GM21528 (cell line): ENCODE measurements around the gene NAALADL2.

Experiments
- ATAC-seq: cut with Tn5 transposase; IDR thresholded peaks from one replicate; pipeline ENCODE4 v1.9.1; 2021; ENCODE audit warnings: mild to moderate bottlenecking, moderate library complexity; ENCODE audit not compliant: unreplicated experiment, low FRiP score

NAALADL2 gene

GRCh38 chr3:174859114-174859735 lies at the start of gene NAALADL2:
Gene NAALADL2 (plus strand): TSS chr3:174859334.
- no peak for ATAC-seq

DNA sequence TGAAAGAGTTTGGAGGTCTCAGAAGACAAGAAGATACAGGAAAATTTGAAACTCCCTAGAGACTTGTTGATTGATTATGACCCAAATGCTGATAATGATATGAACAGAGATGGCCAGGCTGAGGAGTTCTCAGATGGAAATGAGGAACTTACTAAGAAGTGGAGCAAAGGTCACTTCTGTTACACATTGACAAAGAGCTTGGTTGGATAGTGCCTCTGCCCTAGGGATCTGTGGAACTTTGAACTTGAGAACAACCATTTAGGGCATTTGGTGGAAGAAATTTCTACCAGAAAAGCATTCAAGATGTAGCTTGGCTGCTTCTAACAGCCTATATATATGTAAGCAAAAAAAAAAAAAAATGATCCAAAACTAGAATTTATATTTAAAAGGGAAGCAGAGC lies 48.9 kb upstream of the NAALADL2 start:
- ATAC-seq: no peak

DNA sequence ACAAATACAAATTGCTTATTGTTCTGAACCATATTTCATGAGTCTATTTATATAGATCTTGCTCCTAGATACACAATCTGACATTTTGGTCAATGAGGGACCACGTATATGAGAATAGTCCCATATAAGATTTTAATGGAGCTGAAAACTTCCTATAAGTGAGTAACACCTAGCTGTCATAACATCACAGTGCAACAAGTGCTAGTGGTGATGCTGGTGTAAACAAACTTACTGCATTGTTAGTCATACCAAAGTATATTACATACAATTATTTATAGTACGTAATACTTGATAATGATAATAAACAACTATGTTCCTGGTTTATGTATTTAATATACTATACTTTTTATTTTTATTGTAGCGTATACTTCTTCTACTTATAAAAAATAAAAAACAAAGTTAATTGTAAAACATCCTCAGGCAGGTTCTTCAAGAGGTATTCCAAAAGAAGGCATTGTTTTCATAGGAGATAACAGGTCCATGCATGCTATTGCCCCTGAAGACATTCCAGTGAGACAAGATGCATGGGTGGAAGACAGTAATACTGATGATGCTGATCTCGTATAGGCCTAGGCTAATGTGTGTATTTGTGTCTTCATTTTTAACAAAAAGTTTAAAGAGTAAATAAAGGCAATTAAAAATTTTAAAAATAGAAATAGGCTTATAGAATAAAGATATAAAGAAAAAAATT lies 46.8 kb upstream of the NAALADL2 start:
- ATAC-seq: no peak

DNA sequence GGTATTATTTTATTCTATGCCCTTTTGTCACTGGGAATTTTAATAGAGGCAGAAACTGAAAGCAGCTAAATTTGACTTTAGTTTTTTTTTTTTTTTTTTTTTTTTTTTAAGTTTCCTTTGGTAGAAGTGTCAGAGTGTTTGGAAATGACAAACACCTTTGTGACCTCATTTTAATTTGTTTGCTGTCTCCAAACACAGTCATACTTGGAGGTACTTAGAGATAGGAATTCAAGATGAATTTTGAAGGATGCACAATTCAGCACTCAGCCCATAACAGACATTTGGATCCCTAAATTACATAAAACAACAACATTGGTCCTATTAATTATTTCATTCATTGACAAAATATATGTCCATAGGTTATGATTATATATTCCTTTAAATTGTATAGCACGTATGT lies 43.4 kb upstream of the NAALADL2 start:
- ATAC-seq: no peak

GRCh38 chr3:174820885-174821284 lies 38.2 kb upstream of the NAALADL2 start:
- no peak for ATAC-seq

- no peak for ATAC-seq
These were observed 37.7 kb upstream of the NAALADL2 start for GRCh38 chr3:174821477-174821876.

DNA sequence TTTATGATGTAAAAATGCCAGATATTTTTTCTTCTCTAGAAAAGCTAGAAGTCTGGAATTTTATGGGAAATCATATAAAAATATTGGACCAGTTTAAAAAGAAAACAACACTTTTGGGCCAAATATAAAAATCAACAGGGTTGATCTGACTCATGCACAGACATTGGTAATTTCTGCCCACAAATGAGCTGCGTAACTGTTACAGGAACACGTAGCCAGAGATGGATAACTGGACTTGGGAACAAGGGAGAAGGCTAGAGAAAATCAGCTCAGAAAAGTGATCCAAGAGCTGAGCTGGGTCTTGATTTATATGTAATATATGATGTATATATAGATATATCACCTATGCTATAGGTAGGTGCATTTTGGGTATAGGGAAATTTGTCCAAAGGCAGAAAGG lies 36.8 kb upstream of the NAALADL2 start:
- ATAC-seq: no peak

GRCh38 chr3:174826069-174826468 lies 33.1 kb upstream of the NAALADL2 start:
- ATAC-seq: no peak

- no peak for ATAC-seq
These were observed 14.4 kb upstream of the NAALADL2 start for GRCh38 chr3:174844746-174845145.

DNA sequence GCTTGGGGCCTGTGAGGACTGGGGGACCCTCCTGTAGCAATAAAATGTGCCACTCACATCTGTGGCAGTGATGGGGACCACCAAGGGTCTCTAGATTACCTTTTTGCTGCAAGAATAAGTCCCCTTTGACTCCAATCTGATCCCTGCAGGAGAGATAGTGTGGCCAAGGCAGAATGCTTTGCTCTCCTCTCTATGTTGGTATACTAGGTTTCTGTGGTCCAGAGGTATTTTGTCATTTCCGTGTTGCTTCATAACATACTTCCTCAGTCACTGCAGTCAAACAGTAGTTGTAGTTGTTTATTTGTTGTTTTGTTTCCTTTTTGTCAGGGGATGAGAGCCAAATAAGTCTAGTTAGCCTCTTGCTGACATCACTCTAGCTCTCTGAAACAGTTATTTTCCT lies 13.1 kb upstream of the NAALADL2 start:
- ATAC-seq: no peak

DNA sequence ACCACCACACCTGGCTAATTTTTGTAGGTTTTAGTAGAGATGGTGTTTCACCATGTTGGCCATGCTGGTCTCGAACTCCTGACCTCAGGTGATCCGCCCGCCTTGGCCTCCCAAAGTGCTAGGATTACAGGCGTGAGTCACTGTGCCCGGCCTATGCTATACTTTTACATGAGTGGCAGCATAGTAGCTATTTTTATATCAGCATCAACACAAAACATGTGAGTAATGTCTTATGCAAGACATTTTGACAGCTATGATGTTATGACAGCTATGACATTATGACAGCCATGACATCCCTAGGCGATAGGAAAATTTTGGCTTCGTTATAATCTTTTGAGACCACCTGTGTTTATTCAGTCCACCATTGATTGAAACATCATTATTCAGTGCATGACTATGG lies 4.1 kb upstream of the NAALADL2 start:
- no peak for ATAC-seq

DNA sequence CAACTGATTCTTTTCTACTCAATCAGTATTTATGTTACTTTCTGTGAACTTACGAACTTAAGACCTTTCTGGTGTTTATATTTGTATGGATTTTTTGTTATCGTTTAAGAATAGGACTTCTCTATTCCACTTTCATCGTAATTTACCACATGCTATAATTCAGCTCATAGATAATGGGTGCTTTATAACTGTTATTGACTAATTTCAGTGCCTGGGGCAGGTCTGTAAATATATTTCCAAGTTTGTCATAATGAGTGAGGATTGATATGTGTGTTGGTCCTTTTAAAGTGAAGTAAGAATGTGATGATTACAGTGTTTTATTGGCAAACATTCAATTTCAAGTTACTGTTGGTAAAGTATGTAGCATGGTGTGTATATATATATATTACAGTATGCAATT lies 1.8 kb upstream of the NAALADL2 start:
- no peak for ATAC-seq

DNA sequence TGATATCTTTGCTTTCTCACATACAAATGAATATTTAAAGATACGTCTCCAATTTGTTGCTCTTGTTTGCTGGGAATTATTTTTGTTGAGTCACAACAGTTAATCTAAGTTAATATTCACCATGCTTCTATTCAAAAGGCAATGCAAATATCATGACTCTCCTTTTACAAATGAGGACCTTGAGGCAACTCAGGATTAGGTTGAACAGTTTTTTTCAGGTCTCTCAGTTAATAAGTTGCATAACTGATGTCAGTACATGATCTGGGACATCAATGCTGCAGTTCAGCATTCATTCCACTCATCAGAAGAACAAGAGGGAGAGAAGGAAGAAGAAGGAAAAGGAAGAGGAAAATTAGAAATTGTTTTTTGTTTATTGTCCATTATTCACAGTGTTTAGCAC lies 781 bp upstream of the NAALADL2 start:
- no peak for ATAC-seq

DNA sequence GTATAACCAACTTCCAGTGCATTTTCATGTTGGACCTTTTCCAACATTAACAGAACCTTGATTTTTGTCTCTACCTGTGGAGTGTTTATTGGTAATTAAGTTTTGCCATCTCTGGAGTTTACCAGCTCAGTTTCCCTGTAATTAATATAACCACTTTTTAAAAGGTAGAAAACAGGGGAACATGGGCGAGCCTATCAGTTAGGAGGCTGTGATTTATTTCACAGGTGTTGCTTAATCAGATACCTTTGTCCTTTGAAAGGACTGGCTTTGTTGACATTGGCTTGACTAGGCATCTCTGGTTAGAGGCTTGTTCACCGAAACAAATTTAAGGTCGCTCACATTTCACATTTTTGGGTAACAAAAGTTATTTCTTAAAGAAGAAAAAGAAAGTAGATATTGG lies 622 bp downstream of the NAALADL2 start:
- ATAC-seq: no peak

DNA sequence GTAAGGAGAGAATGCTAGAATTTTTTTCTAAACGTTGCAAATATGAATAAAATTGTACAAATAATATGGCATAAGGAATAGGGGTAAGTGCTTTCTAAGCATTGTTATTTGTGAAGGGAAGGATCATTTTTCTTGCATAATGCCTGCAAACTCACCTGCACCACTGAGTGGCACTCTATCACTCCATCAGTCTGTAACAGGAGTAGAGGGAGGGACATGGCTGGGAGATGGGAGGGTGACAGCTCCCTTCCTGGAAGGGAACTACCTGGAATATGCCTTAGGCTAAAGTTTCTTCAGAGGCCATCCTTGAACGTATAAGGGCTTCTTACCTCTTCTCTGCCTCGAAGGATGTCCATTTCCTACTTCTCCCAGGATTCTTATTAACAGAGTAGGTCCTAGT lies 3.0 kb downstream of the NAALADL2 start:
- no peak for ATAC-seq

- no peak for ATAC-seq
These were observed 3.5 kb downstream of the NAALADL2 start for GRCh38 chr3:174862666-174863065.

GRCh38 chr3:174863488-174863887 lies 4.4 kb downstream of the NAALADL2 start:
- no peak for ATAC-seq

- no peak for ATAC-seq
These were observed 10.3 kb downstream of the NAALADL2 start for GRCh38 chr3:174869448-174869847.

DNA sequence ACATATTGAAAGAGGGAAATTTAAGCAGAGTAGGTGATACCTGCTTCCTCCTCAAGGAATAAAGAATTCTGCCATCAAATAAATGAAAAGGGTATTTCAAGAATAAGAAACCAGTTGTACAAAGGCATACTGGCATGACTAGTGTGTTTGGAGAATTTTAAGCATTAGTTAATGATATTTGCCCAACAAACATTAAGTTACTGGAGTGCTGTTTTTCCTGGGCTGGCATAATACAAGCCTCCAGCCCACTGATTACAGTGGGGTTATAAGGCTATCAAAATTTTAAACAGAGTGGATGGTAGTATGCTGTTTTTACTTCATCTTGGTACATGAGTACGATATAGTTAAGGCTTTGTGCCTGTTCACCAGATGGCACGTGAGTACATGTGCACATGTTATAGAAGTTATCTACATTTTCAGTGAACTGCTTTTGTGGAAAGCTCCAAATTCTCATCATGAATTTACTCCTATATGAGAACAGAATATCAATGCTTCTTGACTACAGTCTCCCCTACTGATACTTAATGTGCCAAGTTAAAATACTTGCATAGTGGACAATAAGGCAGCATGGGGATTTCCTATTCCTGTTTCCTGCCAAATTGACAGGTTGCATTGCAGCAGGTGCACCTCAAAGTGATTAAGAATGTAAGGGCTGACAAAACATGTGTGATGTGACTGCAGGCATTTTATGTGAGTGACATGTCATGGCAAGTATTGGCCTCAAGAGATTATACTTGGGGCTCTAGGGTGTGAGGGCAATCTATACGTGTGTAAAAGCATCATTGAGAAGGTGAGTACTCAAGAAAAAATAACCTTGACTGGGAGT lies 14.9 kb downstream of the NAALADL2 start:
- ATAC-seq: no peak

DNA sequence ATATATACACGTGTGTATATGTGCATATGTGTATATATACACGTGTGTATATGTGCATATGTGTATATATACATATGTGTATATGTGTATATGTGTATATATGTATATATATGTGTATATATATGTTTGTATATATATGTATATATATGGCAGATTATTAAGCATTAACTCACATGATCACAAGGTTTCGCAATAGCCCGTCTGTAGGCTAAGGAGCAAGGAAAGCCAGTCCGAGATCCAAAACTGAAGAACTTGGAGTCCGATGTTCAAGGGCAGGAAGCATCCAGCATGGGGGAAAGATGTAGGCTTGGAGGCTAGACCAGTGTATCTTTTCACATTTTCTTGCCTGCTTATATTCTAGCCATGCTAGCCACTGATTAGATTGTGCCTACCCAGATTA lies 23.7 kb downstream of the NAALADL2 start:
- no peak for ATAC-seq

DNA sequence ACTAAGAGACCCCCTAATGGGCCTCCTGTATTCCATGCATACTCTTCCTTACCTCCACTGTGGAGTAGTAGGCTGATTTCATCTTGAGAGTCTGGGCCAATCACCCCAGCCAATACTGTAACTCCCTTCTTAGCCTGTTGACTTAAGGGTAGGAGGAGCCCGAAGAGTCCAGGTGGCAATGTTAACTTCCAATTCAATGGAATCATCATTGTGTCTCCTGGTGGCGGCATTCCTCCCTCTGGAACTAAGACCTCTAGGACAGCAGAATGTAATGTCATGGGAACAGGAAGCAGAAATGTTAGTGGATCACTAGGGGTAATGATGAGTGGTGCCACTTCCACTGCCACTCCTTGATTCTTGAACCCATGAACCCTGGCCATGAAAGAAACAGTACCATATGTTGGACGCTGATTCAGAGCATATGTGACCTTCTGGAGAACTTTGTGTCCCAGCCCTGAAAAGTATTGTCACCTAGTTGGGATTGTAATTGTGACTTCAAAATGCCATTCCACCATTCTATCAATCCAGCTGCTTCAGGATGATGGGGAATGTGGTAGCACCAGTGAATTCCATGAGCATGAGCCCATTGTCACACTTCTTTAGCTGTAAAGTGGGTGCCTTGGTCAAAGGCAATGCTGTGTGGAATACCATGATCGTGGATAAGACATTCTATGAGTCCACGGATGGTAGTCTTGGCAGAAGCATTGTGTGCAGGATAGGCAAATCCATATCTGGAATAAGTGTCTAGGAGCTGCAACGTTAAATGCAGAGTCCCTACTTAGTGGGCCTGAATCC lies 24.9 kb downstream of the NAALADL2 start:
- no peak for ATAC-seq
